HG03469 (cell line): Measurements from ENCODE around the gene SEPTIN8.

Experiments
- ATAC-seq: cut with Tn5 transposase; IDR thresholded peaks from one replicate; pipeline ENCODE4 v1.9.1; 2021; ENCODE audit warnings: mild to moderate bottlenecking, moderate library complexity, moderate number of reproducible peaks; ENCODE audit not compliant: unreplicated experiment

The SEPTIN8 gene

DNA sequence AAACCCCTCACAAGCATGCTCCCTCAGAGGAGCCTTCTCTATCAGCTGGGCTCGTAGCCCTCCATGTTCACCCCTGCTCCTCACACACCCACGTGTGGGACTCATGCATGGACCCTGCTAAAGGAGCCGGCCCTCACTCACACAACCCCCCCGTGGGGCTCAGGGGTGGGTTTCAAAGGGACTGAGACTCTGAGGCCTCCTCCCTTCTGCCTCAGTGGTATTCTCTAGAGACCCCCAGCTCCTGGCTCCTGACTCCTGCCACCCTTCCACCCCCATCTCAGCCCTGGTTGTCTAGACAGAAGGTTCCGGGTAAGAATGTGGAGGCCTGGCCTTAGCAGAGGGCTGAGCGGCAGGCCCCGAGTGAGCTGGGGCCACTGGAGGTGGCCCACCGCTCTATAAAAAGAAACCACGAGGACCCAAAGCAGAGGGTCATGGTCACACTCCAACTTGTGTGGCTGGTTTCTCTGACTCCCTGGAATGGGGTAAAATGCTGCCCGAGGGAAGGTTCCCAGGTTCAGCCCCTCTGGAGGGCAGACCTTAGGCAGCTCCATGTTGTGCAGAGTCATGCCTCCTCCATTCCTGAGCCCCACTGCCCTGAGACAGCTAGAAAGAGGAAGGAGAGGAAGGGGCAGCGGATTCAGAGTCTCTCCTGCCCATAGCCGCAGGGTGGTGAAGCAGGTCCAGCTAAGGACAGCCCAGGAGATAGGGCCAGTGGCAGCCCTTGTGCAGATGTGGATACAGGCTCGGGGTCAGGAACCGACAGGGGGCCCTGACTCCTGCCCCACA lies 10.8 kb downstream of the SEPTIN8 start:
- no peak for ATAC-seq

DNA sequence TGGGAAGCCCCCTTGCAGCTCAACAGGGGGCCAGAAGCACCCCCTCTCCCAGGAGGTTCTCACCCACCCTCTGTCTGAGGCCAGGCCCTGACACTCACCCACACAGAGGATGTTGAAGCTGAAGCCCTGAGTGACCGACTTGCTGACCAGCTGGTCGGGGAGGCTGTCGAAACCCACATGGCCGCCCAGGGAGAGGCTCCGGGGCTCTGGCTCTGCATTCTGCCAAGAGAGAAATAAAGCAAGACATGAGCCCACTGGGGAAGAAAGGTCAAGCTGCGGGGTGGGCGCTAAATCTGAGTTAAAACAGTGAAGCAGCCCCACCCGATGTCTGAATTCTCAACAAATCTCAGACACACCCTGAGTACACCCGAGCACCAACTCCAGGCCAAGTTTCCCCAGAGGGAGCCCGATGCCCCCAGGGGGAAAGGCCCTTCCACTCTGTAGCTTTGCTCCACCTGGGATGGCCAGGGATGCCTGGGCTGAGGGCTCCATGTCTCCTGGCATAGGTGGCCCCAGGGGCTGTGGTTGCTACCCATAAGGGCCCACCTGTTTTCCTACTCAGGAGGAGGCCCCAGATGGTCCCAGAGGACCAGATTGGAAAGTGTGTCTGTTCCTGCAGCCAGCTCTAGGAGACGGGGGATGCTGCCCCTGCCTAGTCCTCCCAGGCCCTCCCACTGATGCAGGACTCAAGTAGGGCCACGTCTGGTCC lies 11.6 kb downstream of the SEPTIN8 start:
- no peak for ATAC-seq

DNA sequence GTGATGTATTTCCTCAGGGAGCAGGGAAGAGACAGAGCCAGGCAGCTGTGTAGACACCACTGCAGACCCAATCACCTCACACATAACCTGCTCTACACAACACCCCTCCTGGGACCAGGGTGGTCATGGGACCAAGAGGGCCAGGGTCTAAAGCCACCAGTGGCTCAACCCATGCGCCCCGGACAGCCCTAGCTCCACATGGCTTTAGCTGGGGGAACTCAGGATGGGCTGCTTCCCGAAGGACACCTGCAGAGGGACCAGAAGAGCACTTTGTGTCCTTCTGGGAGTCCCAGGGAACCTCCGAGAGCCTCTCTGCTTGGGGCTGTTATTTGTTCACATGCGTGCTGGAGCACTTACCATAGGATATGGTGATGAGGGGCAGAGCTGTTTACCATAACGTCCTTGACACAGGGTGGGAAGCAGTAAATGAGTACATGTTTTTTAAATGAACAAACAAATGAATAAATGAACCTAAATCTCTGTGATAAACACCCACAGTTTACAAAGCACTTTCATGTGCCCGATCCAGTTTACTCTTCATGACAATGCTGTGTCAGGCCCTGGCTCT lies 12.3 kb downstream of the SEPTIN8 start:
- no peak for ATAC-seq

GRCh38 chr5:132764051-132764450 lies 13.0 kb downstream of the SEPTIN8 start:
- no peak for ATAC-seq

- no peak for ATAC-seq
These were observed 13.6 kb downstream of the SEPTIN8 start for GRCh38 chr5:132763181-132764036.

DNA sequence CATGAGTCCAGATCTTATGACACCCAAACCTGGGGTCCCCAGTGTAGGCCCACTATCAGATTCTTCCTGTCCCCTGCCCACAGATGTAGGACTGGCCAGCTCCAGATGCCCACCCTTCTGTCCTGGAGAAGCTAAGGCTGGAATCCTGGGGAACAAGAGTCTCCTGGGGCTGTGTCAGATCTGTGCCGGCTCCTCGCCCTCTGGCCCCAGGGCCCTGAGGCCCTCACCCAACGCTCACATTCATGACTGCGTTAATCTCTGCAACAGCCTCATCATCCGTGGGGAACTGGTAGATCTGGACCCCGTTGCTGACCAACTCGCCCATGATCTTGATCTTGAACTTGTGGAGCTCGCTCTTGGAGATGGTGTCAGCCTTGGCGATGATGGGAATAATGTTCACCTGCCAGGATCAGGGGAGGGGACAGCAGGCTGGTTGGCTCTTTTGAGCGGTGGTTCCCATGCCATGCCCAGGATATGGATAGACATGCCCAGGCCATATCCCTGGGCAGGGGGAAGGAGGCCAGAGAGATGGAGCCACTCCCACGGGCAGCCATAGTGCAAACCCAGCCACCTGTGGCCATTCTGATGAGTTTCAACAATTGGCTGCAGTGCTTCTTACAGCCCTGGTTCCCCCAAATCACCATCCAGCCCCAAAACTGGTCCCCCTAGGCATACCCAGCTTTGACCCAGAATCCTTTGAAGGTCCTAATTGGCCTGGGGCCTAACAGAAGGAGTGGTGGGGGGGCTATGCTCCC lies 14.6 kb downstream of the SEPTIN8 start:
- no peak for ATAC-seq

- no peak for ATAC-seq
These were observed 15.5 kb downstream of the SEPTIN8 start for GRCh38 chr5:132761321-132762240.

DNA sequence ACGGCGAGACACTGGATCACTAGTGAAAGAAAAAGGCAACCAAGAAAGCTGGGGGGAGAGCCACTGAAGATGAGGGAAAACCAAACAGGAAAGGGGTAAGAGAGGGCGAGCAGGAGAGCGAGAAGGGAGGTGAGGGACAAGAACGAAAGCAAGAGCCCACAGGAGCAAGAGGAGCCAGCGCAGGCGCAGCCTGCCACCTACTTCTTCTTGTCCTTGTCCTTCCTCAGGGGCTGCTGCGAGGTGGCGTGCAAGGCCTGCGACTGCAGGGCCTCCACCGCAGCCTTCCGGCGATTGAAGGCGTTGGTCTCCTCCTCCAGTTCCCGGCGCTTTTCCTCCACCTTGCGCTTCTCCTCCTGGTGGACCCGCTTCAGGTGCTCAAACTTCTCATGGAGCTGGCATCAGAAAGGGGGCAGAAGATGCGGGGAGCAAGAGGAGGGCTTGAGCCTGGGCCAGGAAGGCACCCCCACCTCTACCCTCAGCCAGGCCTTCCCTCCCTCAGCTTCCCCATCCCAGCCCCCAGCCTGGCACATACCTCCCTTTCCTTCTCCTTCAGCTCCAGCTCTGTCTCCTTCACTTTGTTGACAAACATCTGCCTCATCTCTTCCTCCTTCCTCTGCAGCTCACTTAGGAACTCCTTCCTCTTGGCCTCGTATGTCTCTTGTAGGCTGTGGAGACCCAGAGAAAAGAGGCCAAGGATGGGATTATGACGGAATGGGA lies 16.3 kb downstream of the SEPTIN8 start:
- ATAC-seq: no peak

- no peak for ATAC-seq
These were observed 17.0 kb downstream of the SEPTIN8 start for GRCh38 chr5:132760049-132760420.

- ATAC-seq: no peak
These were observed 17.7 kb downstream of the SEPTIN8 start for GRCh38 chr5:132759114-132760048.

DNA sequence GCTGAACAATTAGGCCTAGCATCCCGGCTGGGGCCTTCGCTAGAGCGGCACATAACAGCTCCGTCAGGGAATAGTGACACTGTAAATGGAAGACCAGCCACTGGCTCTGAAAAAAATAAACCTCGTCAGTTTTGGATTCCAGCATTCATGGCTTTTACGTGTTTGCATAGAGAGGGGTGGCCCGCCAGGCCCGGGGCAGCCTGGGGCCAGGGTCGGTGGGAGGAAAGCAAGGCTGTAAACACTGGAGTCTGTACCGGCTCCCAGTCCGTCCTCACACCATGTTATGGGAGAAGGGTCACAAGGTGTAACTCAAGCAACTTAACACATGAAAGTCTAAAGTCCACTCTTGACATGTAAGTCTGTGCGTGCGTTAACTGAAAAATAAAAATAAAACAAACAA lies 18.6 kb downstream of the SEPTIN8 start:
- ATAC-seq: no peak

DNA sequence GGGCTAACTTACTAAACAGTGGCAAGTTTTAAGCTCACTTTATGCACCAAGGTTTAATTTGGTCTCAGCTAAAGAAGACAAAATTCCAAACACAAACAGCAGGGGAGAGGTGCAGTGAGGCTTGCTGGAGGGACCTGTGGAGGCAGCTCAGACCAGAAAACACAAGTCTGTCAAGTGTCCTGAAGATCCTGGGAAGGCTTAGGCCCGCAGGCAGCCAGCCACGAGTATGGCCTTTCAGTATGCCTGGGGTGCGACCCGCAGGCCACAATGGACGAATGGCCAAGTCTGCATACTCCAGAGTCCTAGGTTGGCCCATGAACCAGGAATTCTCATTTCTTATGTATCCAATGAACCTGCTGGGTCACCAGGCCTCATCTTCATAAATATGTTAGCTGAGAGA lies 20.5 kb downstream of the SEPTIN8 start:
- ATAC-seq: no peak

DNA sequence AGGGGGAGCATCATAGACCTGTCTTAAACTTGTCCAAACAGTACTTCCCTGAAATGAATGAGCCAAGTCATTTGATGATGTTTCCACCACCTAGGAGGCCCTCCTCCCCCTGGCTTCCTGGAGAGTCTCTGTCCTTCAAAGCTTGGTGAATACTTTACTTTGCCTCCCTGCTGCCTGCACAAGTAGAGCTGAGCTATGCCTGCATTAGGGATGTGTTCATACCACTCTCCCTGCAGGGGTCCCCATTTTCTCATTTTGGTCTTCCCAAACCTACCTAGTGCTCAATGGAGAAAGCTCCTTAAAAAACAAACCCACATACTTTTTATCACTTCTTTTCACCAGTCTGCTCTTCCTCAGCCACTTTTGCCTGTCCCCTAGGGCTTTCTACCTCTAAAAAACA lies 22.1 kb downstream of the SEPTIN8 start:
- no peak for ATAC-seq

DNA sequence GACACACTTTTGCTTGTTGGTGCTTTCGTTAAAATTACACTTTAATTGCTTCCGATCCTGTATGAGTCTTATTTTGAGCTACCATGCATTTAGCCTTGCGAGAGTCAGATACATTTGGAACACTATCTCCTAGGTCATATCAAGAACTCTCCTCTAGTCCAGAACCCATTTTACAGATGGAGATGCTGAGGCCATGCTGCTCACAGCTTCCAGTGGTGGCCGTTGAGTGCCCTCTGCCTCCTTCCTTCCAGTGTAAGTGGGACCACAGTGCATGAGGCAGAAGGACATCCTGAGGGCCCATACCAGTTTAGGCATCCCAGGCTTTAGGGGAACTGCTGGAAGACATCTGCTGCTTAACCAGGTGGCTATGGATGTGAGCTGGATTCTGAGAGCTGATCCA lies 22.9 kb downstream of the SEPTIN8 start:
- ATAC-seq: no peak

GRCh38 chr5:132753135-132753987 lies 23.7 kb downstream of the SEPTIN8 start:
- ATAC-seq: no peak

DNA sequence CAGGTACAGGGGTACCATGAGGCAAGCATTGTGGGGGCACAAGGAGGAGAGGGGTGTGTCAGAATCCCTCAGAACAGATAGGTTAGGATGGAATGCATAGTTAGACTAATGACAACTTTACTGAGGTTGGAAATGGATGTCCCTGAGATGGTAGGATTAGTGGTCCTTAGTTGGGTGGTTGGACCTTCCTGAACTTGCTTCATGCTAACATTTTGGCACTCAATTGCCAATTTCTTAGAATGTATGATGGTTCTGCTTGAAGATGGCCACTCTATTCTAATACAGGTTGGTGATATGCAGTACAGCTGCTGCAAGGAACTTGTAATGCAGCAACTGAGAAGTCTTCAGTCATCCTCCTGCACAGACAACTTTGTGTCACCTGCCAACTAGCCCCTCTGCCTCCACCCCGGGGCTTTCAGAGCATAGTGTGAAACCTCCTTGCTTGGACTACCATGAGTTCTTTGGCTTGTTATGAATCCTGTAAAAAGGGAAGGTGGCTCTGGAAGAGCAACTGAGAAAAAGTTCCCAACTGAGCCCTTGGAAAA lies 24.4 kb downstream of the SEPTIN8 start:
- no peak for ATAC-seq
